BJ (cell line): ENCODE measurements around the gene ARID2. TPM values are rescaled to one million over a fixed set of nuclear protein-coding genes. Genes with fewer than 3 reads are reported as not detected.

Experiments used
- CTCF ChIA-PET: fragments of 350-600 bp; formaldehyde crosslinking; extraction: SDS; loops from one replicate; lab custom pipeline; 2021; ENCODE audit warnings: antibody characterized with exemption, inconsistent platforms; lab: Yijun Ruan, JAX
- POLR2A ChIA-PET: fragments of 300-600 bp; sonication (Branson Sonifier 250); formaldehyde crosslinking; extraction: SDS; loops from one replicate; lab custom pipeline; 2021; ENCODE audit warnings: antibody characterized with exemption; lab: Charles Lee
- DNase-seq: peaks from one replicate; pipeline ENCODE4 v3.0.0-alpha.2; 2011; ENCODE audit warnings: low read depth
- H3K27me3 ChIP-seq: 2 replicates; pipeline ENCODE4 v1.6.0; 2011; ENCODE audit warnings: low read length; ENCODE audit not compliant: control insufficient read depth, insufficient read depth
- H3K36me3 ChIP-seq: 2 replicates; pipeline ENCODE4 v1.5.1; 2011; ENCODE audit warnings: low read length; ENCODE audit not compliant: control insufficient read depth, insufficient read depth
- H3K4me3 ChIP-seq: 2 replicates; pipeline ENCODE4 v1.5.1; 2011; ENCODE audit warnings: low read depth, mild to moderate bottlenecking, control low read depth, low read length
- CTCF ChIP-seq: IDR thresholded peaks from 2 replicates; pipeline ENCODE4 v1.5.1; 2011; ENCODE audit warnings: low read depth, mild to moderate bottlenecking, control low read depth, inconsistent platforms, low read length, moderate library complexity; ENCODE audit not compliant: insufficient read depth
- polyA plus RNA-seq: library from polyadenylated mRNA; depleted of rRNA; stranded (reverse); fragments of >200 nt; gene quantifications from 2 replicates; pipeline ENCODE4 v1.2.3, GENCODE V29; 2011

Gene ARID2
- polyA plus RNA-seq, 1 experiment: 11.1 TPM

- ChIA-PET POLR2A (no interaction called here), CTCF (no interaction called here)
- Histone ChIP-seq H3K36me3 (peaks cover 9% of the 10 kb centered on the region), H3K27me3 (no peaks in the 10 kb centered on the region), H3K4me3 (no peak overlapping the region)
- DNase-seq: no peak
- TF ChIP-seq CTCF: no peak
Measured at GRCh38 chr12:45853550-45853949, 124.0 kb downstream of the ARID2 start.

GRCh38 chr12:45863332-45863731 lies 133.8 kb downstream of the ARID2 start:
- no peak for DNase-seq
- Histone ChIP-seq H3K36me3 (no peaks in the 10 kb centered on the region; the same call in 1 of the 2 replicates), H3K4me3 (no peak overlapping the region), H3K27me3 (no peaks in the 10 kb centered on the region)
- POLR2A ChIA-PET: no interaction called here
- CTCF ChIA-PET: interaction anchor here (0.5 kb wide), 1 partner anchor 10 kb away, joined by 3 read pairs; no protein-coding TSS in a partner anchor
- TF ChIP-seq CTCF: no peak

DNA sequence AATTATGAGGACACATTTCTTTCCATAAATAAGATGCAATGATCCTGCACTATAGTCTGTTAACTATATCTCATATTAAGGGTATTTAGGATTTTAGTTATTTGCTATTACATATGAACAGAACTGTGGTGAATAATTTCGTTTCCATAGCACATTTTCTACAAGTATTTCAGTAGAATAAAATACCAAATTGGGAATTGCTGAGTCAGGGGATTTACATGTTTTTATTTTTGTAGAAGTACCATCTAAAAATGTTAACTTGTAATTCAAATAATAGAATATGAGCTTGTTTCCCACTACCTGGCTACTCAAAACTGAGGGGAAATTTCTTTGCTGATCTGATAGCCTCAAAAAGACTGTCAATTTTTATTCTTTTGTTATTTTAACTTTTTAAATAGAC lies 136.8 kb downstream of the ARID2 start:
- POLR2A ChIA-PET: no interaction called here
- H3K36me3 ChIP-seq: no peaks in the 10 kb centered on the region; the same call in 1 of the 2 replicates
- CTCF ChIA-PET: no interaction called here
- H3K4me3 ChIP-seq: no peak overlapping the region
- no peaks in the 10 kb centered on the region for H3K27me3 ChIP-seq
- TF ChIP-seq CTCF: no peak
- no peak for DNase-seq

DNA sequence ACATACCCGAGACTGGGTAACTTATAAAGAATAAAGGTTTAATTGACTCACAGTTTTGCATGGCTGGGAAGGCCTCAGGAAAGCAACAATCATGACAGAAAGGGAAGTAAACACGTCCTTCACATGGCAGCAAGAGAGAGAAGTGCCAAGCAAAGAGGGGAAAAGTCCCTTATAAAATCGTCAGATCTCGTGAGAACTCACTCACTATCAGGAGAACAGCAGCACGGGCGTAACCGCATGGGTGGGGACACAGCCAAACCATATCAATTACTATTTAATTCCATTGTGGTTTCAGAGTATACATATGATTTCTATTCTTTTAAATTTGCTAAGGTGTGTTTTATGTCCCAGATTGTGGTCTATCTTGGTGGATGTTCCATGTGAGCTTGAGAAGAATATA lies 142.9 kb downstream of the ARID2 start:
- ChIA-PET POLR2A (no interaction called here), CTCF (no interaction called here)
- TF ChIP-seq CTCF: no peak
- no peaks in the 10 kb centered on the region for H3K36me3 ChIP-seq
- no peak overlapping the region for H3K4me3 ChIP-seq
- no peaks in the 10 kb centered on the region for H3K27me3 ChIP-seq
- DNase-seq: no peak

DNA sequence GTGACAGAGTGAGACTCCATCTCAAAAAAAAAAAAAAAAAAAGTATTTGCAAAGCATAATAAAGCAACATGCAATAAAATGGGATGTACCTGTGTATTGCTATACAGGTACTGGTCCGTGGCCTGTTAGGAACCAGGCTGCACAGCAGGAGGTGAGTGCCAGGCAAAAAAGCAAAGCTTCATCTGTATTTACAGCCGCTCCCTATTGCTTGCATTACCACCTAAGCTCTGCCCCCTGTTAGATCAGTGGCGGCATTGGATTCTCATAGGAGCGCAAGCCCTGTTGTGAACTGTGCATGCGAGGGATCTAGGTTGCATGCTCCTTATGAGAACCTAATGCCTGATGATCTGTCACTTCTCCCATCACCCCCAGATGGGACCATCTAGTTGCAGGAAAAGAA lies 147.6 kb downstream of the ARID2 start:
- H3K4me3 ChIP-seq: no peak overlapping the region
- H3K27me3 ChIP-seq: no peaks in the 10 kb centered on the region
- ChIA-PET POLR2A (no interaction called here), CTCF (no interaction called here)
- peaks cover 2% of the 10 kb centered on the region; the same call in 1 of the 2 replicates for H3K36me3 ChIP-seq
- DNase-seq: no peak
- no peak for TF ChIP-seq CTCF
